Tibial nerve (tissue), 4 donors: ENCODE data around the gene SMYD3. TPM values are rescaled to one million over a fixed set of nuclear protein-coding genes. Genes with fewer than 3 reads are reported as not detected.

Source experiments
- DNase-seq, 2 donors: peaks; one replicate each; pipeline ENCODE4 v3.0.0-alpha.2; 2019; ENCODE audit warnings: low spot score in 2 of 2
- H3K27ac ChIP-seq, 4 donors: fragments of 200-600 bp; sonication (generic) in 3 of 4; one replicate each; pipeline ENCODE4 v1.5.1; 2017 to 2019; ENCODE audit warnings: mild to moderate bottlenecking in 1 of 4
- H3K27me3 ChIP-seq, 2 donors: fragments of 200-600 bp; sonication (generic) in 1 of 2; one replicate each; pipeline versions ENCODE4 v1.5.1 to v1.6.0; 2017 to 2019
- H3K36me3 ChIP-seq, 3 donors: fragments of 200-600 bp; sonication (generic); one replicate each; pipeline ENCODE4 v1.5.1; 2018 to 2019
- H3K4me1 ChIP-seq, 4 donors: fragments of 200-600 bp; sonication (generic) in 3 of 4; one replicate each; pipeline ENCODE4 v1.5.1; 2017 to 2019
- H3K4me3 ChIP-seq, 4 donors: fragments of 200-600 bp; sonication (generic) in 3 of 4; one replicate each; pipeline ENCODE4 v1.5.1; 2017 to 2019; ENCODE audit warnings: mild to moderate bottlenecking in 1 of 4, moderate library complexity in 1 of 4
- H3K9me3 ChIP-seq, 4 donors: fragments of 200-600 bp; sonication (generic) in 3 of 4; one replicate each; pipeline ENCODE4 v1.5.1; 2017 to 2019
- CTCF ChIP-seq, 5 experiments: fragments of 200-600 bp in 3 of 5; fragments of 450-650 bp in 2 of 5; sonication (generic) in 3 of 5; IDR thresholded peaks; one replicate each; pipeline ENCODE4 v1.5.1; 2016 to 2019; ENCODE audit warnings: antibody characterized with exemption in 5 of 5, mild to moderate bottlenecking in 3 of 5, moderate library complexity in 2 of 5
- EP300 ChIP-seq, 2 donors: sonication (generic); formaldehyde crosslinking; IDR thresholded peaks; one replicate each; pipeline ENCODE4 v1.6.1; 2017; ENCODE audit warnings: antibody characterized with exemption in 2 of 2, mild to moderate bottlenecking in 1 of 2
- POLR2A ChIP-seq, 2 donors: fragments of 450-650 bp; IDR thresholded peaks; one replicate each; pipeline ENCODE4 v1.6.1; 2017; ENCODE audit warnings: antibody characterized with exemption in 2 of 2, mild to moderate bottlenecking in 2 of 2, moderate library complexity in 2 of 2
- WGBS, 2 donors: methylation state at CpG; one replicate each; pipeline ENCODE4 v1.1.5; 2018; 5-methylcytosine and 5-hydroxymethylcytosine counted together
- total RNA-seq, 4 donors: library from RNA; depleted of rRNA; stranded (reverse); fragments of >200 nt; gene quantifications; one replicate each; pipeline ENCODE4 v1.1.0, GENCODE V29; 2016

SMYD3 gene
- 10 to 100 TPM; 22.2 to 30.3 (median 27.0) TPM for total RNA-seq

GRCh38 chr1:246506674-246507481 lies at the start of gene SMYD3:
SMYD3 (minus strand) TSS chr1:246507279.
- Histone ChIP-seq H3K27me3 (no peaks in the 10 kb centered on the region), H3K9me3 (no peaks in the 10 kb centered on the region), H3K4me3 (peak within 1 kb of the TSS; percentile 61 to 91 (median 74)), H3K36me3 (no peaks in the 10 kb centered on the region), H3K27ac (peak within 1 kb of the TSS; percentile 0 to 82 (median 54)), H3K4me1 (peaks cover 0 to 17% (median 8%) of the 10 kb centered on the region in 4 donors)
- TF ChIP-seq EP300 (IDR thresholded peaks at IDR 0.05) (peak in 1 of 2 donors; percentile 59), POLR2A (IDR thresholded peaks at IDR 0.05) (peak; percentile 47 to 64), CTCF (IDR thresholded peaks at IDR 0.05) (peak in 2 of 5 experiments; percentile 28 to 35)
- 0% methylated on average over 38 to 45 of the region's 79 CpGs for WGBS, 2 donors
- DNase-seq = peak; percentile 11 to 21

GRCh38 chr1:246554201-246554600 lies 47.1 kb upstream of the SMYD3 start:
- DNase-seq = no peak
- Histone ChIP-seq H3K27ac (no peak overlapping the region), H3K4me1 (no peaks in the 10 kb centered on the region), H3K36me3 (peaks cover 3 to 94% (median 12%) of the 10 kb centered on the region in 3 donors), H3K27me3 (no peaks in the 10 kb centered on the region), H3K4me3 (no peak overlapping the region), H3K9me3 (no peaks in the 10 kb centered on the region)
- 95 to 96% methylated on average over 16 of the region's 16 CpGs for WGBS, 2 donors
- no peak for TF ChIP-seq CTCF (IDR thresholded peaks at IDR 0.05)
- no peak for TF ChIP-seq POLR2A (IDR thresholded peaks at IDR 0.05)
- no peak for TF ChIP-seq EP300 (IDR thresholded peaks at IDR 0.05)

DNA sequence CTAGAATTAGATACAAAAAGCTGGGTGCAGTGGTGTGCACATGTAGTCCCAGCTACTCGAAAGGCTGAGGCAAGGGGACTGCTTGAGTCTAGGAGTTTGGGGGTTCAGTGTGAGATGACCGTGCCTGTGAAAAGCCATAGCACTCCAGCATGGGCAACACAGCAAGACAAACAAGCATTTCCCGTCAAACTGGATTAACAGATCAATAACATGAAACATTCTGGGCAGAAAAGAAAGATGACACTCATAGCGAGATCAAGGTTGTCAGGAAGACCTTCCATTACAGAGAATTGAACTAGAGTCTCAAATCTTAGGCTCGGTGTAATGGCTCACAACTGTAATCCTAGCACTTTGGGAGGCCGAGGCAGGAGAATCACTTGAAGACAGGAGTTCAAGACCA lies 45.0 kb upstream of the SMYD3 start:
- Histone ChIP-seq H3K4me1 (no peaks in the 10 kb centered on the region), H3K9me3 (no peaks in the 10 kb centered on the region), H3K27me3 (no peaks in the 10 kb centered on the region), H3K27ac (no peak overlapping the region), H3K36me3 (peaks cover 3 to 87% (median 15%) of the 10 kb centered on the region in 3 donors), H3K4me3 (no peak overlapping the region)
- TF ChIP-seq CTCF (IDR thresholded peaks at IDR 0.05) (no peak), POLR2A (IDR thresholded peaks at IDR 0.05) (no peak), EP300 (IDR thresholded peaks at IDR 0.05) (no peak)
- 87 to 94% methylated on average over 6 of the region's 6 CpGs for WGBS, 2 donors
- no peak for DNase-seq

GRCh38 chr1:246550402-246550801 lies 43.3 kb upstream of the SMYD3 start:
- Histone ChIP-seq H3K36me3 (peaks cover 3 to 83% (median 15%) of the 10 kb centered on the region in 3 donors), H3K9me3 (no peaks in the 10 kb centered on the region), H3K27ac (no peak overlapping the region), H3K4me3 (no peak overlapping the region), H3K27me3 (no peaks in the 10 kb centered on the region), H3K4me1 (no peaks in the 10 kb centered on the region)
- WGBS, 2 donors = 66 to 71% methylated on average over 11 of the region's 11 CpGs
- TF ChIP-seq CTCF (IDR thresholded peaks at IDR 0.05) (no peak), EP300 (IDR thresholded peaks at IDR 0.05) (no peak), POLR2A (IDR thresholded peaks at IDR 0.05) (no peak)
- no peak for DNase-seq

DNA sequence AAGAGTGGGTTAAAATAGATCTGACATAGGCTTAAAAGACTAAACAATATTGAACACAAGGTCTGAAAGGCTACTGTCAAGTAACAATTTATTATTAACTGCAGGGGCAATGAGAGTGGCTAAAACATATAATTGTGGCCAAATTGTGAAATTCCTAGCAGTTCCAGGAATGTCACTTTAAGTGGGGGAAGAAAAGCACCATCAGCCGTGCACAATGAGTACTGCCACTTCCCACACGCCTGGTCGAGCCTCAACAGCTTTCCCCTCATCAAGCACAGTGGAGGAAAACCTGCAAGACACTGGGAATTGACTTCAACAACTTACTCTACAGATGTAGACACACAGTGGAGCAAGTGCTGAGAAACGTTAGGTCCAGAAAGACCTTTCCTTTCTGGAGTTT lies 42.6 kb upstream of the SMYD3 start:
- no peaks in the 10 kb centered on the region for H3K27me3 ChIP-seq
- no peak for DNase-seq
- 61 to 66% methylated on average over 4 of the region's 4 CpGs for WGBS, 2 donors
- H3K4me3 ChIP-seq = no peak overlapping the region
- peaks cover 3 to 81% (median 15%) of the 10 kb centered on the region in 3 donors for H3K36me3 ChIP-seq
- H3K9me3 ChIP-seq = no peaks in the 10 kb centered on the region
- TF ChIP-seq POLR2A (IDR thresholded peaks at IDR 0.05) = no peak
- TF ChIP-seq EP300 (IDR thresholded peaks at IDR 0.05) = no peak
- TF ChIP-seq CTCF (IDR thresholded peaks at IDR 0.05) = no peak
- H3K27ac ChIP-seq = no peak overlapping the region
- H3K4me1 ChIP-seq = no peaks in the 10 kb centered on the region
